NCI-H1417 (cell line): ENCODE measurements around the gene PANK4.
A peak's percentile ranks its signal among the peaks of the same experiment; 100 is the strongest.

ENCODE experiments used
- DNase-seq, 3 experiments: peaks; one replicate each; lab custom pipeline; 2025; lab: John Stamatoyannopoulos, UW

PANK4 gene

DNA sequence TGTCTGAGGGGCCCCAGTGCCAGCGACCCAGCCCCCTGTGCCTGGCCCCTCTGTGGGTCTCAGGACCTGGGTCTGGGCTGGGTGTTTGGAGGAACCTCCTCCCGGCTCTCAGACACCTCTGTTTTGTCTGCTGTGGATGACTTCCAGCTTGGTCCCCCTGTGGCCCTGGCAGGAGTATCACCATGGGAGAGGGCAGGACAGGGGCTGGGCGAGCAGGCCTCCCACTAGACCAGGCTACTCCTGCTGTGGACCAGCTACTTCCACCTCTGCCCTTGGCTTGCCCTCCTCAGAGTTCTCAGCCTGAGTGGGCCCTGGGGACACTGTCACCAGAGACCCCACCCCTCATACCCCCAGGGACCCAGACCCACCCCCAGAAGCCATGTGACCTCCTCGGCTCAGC is 28.5 kb downstream of the PANK4 start:
- DNase-seq: no peak

DNA sequence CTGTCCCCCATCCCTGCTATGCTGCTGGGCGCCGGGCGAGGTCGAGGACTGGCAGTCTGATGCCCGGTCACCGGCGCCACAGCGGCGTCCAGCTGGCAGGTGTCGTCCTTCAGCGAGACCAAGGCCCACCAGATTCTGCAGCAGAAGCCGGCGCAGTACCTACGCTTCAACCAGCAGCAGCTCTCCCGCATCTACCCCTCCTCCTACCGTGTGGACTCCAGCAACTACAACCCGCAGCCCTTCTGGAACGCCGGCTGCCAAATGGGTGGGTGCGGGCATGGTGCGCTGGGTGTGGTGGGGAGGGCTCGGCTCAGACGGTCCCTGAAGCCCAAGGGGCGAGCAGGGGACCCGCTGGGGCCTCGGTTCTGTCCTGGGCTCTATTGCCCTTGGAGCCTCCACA is 29.6 kb downstream of the PANK4 start:
- no peak for DNase-seq

DNA sequence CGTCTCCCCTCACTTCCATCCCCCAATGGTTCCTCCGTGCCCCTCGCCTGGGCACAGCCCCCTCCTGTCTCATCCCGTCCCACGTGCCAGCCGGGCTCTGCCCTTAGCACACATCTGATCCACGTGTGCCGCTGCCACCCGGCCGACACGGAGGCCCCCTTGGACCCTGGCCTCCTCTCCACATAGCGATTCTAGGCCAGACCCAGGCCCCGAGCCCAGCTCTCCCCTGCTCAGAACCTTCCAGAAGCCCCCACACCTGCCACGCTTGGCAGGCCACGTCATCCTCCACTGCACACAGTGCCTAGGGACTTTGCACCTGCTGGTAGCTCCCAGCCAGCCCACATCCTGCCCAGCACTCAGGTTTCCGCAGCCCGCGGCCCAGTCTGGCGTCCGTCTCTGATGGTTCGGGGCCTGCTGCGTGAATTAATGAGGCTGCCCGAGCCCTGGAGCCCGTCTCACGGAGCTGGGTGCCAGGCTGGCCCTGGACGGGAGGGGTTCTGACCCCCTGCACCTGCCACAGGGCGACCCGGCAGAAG is 30.2 kb downstream of the PANK4 start:
- no peak for DNase-seq

DNA sequence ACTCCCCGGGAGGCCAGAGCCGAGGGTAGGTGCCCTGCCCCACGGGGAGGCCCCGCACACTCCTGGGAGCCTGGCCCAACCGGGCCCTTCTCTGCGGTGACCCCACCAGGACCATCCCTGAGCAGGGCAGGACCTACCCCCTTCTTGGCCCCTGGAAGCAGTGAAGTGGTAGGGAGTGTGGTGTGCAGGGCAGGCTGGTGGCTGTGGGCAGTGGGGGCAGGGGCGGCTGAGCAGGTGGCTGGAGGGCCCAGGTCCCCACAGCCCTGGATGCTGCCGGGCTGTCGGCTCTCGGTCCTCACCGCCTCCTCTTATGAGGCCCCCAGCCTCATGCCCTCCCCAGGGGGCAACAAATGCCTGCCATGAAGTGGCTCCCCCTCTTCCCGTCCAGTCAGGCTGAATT is 30.9 kb downstream of the PANK4 start:
- no peak for DNase-seq

DNA sequence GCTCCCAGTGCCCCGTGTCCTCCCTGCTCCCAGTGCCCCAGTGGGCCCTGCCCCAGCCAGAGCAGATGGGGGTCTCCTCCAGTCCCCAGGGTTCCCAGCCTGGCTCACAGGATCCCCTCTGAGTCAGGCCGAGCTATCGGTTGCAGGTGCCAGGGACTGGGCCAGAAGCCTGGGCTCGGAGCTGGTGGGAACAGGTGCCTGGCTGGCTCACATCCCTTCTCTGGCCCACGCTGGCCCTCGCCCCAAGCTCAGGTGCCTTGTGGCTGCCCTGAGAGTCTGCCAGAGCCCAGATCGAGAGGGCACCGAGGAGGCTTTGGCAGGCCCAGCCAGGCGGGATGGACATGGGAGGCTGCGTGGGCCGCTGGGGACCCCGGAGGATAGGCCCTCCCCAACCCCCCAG is 31.4 kb downstream of the PANK4 start:
- no peak for DNase-seq

DNA sequence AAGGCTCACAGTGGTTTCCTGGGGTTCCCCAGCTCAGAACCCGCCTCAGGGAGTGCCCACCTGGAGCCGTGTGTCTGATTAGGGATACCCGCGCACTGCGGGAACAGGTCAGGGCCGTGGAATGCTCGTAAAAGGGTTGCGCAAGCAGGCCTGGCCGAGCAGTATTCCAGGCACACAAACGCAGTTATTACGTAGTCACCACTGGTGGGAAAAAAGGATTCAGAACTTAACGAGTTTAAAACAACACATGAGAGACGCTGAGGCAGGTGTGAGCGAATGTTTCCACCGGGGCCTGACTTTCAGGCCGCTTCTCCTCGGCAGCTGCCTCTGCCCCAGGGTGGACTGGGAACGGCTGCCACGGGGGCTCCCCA is 32.1 kb downstream of the PANK4 start:
- no peak for DNase-seq

DNA sequence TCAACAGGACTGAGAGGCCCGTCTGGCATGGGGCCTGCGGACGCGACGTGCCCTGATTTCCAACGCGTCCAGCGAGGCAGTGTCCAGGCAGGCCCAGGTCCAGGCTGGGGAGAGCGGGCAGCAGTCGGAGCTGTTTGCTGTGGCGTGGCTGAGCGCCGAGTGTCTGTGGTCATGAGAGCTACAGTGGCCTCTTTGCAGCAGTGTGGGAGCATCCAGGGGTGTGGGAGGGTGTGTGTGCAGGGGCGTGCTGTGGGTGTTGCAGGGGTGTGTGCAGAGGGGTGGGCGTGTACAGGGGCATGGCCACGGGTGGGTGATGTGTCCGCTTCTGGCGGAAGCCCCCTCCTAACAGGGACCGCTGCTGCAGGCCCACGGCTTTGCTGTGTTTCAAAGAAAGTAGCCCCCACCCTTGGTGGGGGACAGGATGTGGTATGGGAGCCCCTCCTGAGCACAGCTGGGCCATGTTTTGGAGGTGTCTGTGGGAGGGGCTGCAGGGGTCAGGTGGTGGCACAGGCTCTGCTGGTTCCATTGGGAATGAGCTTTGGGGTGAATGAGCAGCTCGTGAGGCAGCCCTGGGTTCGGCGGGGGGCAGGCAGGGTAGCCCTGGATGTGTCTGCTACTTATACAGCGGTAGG is 32.6 kb downstream of the PANK4 start:
- DNase-seq: no peak

DNA sequence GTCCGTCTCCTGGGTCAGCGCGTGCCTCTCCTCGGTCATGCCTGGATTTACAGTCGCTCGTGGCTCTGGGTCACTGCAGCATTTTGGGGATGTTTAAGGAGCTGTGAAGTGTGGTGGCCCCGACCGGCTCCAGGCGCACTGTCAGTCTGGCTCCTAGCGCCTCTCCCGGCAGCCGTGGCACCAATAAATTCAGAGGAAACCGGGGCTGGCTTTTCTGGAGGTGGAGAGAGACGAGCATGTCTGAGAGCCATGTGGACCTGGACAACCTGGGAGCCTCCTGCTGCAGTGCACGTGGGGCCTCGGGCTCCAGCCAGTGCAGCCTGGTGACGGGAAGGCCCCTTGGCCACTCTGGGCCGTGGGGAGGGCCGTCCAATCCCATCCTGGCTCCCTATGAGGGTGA is 33.2 kb downstream of the PANK4 start:
- DNase-seq: no peak

DNA sequence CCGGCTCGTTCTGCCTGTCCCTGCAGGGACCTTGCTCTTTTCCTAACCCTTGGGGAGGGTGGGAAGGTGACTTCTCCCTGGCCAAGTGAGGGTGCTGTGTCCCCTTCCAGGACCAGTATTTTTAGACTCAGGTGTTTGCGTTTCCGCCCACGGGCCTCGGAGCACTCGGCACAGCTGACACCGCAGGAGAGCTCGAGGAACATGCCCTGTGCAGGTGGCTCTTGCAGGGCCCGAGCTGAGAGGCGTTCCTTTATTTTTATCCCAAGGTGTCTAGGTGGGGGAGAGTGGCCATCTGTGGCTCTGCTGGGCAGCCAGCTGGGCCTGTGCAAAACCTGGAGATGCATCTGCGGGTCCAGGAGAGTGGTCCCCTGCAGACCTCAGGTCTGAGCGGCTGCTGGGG is 34.3 kb downstream of the PANK4 start:
- peak in 2 of 3 experiments; percentile 27 to 61 for DNase-seq

DNA sequence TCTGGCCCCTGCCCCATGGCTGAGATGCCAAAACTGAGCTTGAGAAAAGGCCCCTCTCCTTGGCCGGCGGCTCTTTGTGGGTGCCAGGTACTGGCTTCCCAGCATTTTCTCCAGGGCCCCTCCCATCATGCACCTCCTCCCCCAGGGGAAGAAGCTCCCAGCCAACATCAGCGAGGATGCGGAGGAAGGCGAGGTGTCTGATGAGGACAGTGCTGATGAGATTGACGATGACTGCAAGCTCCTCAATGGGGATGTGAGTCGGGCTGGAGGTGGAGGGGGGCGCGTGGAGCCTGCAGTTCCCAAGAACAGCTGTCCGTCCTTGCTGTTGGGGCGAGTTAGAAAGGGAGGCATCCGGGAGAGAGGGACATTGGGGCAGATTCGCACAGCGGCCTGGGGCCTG is 36.8 kb downstream of the PANK4 start:
- no peak for DNase-seq

DNA sequence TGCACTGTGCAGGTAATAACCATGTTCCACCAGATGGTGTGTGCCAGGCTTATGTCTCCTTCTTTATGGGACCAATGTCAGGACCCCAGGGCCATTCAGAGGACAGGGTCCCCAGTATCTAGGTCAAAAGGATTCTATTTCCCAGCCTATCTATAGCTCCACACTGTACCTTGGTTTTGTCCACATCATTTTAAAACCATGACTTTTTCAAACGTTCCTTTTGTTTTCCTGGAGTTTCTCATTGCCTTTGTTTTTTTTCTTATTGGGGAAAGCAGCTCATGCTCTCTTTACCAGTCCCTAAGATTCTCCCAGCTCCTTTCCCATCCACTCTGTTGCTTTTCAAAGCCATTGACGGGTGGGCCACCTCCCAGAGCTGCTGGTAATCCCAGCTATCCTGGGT is 37.7 kb downstream of the PANK4 start:
- DNase-seq: no peak

DNA sequence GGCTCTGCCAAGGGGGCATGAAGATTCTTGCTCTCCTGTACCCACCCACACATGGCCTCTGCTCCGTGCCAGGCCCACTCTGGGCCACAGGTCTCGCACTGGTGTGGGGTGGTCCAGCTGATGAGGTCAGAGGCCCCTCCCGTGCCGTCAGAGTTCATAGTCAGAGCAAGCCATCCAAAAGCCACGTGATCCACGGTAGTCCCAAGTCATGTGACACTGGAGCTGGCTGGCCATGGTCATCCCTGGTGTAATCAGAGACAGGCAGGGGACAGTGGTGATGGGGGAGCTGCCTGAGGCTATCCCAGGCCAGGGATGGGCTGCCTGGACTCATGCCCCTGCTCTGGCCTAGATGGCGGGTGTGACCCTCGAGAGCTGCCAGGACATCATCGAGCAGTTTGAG is 39.8 kb downstream of the PANK4 start:
- no peak for DNase-seq

DNA sequence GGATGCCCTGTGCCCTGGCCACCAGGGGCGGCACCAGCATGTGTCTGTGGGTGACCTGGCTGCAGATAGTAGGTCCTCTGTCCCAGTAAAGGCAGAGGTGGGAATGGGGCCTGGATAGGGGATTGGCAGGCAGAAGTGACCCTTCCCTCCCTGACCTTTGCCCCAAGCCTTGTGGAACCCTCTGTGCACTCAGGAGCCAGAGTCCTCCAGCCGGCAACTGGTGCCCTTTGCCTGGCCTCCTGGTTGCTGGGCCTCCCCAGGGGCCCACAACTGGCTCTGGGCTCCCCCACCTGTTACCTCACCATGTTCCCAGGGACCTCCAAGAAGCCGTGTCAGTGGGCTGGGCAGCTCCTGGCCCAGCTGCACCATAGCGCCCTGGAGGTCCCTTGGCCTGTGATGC is 40.4 kb downstream of the PANK4 start:
- DNase-seq: no peak

DNA sequence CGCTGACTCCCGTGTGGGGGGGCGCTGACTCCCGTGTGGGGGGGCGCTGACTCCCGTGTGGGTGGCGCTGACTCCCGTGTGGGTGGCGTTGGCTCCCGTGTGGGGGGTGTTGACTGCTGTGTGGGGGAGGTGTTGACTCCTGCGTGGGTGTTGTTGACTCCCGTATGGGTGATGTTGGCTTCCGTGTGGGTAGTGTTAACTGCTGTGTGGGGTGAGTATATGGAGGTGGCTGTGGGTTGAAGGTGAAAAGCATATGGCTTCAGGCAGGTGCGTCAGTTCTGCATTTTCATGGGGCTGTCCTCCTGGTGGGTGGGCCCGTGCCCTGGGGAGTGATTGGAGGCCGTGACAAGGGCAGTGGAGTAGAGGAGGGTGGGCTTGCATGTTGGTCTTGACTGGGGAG is 42.4 kb downstream of the PANK4 start:
- no peak for DNase-seq

DNA sequence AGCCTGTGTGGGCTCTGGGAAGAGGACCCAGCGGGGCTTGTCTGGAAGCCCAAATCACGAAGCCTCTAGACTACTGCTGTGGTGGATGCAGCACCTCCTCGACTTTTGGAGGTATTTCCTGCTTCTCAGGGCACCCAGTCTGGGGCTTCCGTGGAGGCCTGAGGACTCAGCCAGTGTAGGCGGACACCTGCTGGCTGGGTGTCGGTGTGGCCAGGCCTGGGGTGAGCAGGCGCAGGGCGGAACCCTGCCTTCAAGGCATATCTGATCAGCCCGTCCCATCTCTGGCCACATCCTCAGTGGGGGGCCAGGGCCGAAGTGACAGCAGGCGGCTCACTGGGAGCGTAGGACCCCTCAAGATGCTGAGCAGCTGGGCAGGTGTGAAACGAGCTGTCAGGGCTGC is 43.4 kb downstream of the PANK4 start:
- no peak for DNase-seq

DNA sequence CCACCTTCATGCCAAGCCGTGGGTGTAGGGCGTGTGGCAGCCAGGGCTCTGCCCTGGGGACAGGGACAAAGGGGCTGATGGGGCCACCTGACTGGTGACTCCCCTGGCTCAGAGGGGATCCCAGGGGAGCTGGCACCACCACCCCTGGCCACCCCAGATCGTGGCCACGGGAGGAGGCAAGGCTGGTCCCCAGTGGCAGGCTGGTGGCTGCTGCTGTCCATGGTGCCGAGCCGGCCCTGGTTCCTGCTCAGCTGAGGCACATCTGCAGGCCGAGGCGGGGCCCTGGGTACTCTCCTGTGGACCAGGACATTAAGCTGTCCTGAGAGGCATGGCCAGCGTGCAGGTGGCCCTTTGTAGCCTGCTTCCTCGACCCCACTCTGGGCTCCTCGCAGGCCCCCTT is 43.8 kb downstream of the PANK4 start:
- DNase-seq: no peak

DNA sequence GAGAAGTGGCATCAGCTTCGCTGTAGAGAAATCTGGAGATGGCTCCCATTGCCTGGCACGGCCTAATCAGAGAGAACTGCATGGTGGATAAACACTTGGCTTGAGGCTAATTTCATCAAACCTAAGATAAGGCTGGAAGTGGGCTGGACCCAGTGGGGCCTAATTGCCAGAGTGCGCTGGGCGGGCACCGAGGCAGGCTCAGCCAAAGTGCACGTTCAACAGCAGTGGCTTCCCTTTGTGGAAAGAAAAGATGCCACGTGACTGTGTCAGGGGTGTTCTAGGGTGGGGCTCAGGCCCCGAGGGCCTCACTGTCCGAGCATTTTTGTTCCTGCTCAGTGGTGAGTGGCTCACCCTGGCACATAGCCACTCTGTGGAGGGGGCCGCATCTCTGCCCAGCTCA is 44.5 kb downstream of the PANK4 start:
- DNase-seq: peak in 1 of 3 experiments; percentile 22

DNA sequence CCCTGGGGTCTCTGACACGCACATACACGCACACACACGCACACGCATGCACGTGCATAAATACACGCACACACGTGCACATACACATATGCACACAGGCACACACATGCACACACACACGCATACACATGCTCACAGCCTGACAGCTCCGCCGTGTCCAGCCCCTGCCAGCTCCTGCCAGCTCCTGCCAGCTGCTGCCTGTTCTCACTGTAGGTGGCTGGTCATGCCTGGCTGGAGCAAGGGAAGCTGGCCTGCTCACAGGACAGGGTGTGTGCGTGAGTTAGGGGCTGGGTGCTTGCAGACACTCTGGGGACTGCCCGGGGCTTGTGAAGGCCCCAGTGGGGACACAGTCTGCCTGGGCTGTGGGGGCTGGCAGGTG is 45.4 kb downstream of the PANK4 start:
- DNase-seq: peak in 2 of 3 experiments; percentile 57 to 74

DNA sequence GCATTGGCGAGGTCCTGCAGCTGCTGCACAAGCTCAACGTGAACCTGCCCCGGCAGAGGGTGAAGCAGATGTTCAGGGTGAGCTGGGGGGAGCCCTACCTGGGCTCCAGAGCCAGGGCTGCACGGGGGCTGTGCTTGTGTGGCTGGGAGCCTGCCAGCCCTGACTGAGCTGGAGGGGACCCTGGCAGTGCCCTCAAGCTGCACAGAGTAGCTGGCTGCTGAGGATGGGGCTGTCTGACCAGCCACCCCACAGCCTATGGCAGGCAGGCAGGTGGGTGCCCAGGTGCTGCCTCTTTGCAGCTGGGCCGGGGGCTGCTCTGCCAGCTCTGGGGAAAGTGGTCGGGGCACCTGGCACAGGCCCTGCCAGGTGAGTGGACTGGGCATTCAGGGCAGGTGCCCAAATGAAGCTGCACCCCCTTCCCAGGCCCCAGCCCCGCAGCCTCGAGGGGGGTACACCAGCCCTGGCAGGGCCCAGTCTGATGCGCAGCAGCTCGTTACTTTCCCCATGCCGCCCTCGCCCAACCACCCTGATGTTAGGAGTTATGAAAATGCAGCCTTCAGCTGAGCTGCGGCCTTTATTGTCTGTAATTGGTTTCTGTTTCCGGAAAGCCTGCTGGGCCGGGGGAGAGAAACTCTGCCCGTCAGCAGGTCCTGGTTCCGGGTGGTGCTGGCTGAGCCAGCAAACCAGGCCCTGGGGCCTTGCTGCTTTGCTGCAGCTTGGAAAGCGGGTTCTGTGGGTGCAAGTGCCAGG is 46.0 kb downstream of the PANK4 start:
- peak in 2 of 3 experiments; percentile 57 to 76 for DNase-seq

DNA sequence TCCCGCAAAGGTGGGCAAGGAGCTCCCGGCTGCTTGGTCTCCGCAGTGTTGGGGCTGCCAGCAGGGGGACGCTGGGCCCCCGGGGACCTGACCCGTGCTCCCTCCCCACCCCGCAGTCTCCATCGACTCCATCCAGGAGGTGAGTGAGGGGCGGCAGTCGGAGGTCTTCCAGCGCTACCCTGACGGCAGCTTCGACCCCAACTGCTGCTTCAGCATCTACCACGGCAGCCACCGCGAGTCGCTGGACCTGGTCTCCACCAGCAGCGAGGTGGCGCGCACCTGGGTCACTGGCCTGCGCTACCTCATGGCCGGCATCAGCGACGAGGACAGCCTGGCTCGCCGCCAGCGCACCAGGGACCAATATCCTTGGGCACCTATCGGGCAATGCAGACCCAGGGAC is 46.8 kb downstream of the PANK4 start:
- DNase-seq: no peak

DNA sequence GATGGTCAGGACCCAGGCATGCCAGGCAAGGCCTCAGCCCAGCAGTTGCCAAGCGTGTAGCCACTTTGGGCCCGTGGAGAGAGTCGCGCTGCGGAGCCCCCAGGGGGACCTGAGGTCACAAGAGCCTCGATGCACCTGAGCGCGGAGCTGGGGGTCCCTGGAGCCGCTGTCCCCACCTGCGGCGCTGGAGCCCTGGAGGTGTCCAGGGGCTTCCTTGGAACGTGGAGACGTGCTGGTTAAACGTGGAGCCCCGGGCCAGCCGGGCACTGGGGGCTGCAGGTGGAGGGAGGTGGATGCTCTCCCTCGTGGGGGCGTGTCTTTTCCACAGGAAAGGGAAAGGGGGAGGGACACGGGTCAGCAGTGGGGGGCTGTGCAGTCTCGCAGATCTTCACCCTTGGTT is 47.2 kb downstream of the PANK4 start:
- no peak for DNase-seq

DNA sequence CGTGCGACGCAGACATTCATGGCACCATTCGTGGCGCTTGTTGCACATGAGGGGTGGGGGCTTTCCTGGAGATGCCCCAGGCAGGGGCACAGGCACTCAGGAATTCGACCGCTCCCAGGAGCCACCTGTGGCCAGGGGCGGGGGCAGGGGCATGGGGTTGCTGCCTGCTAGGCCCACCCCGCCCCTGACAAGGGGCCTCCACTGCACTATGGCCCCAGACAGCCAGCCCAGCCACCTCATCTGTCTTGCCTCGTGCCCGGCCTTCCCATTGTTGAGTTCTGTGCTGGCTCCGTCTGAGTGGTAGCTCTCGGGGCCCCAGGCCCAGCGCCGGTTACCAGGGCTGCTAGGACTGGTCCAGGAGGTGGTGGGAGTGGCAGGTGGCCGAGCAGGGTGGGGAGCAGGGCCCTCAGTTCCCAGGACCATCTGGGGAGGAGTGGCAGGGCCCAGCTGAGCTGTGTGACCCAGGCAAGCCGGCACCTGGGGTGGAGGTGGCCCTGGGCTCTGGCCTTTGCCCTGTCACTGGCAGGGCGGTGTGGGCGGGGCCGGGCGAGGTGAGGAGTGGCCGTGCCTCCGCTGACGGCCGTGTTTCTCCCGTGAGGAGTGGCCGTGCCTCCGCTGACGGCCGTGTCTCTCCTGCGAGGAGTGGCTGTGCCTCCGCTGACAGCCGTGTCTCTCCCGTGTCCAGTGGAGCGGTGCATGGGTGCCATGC is 48.5 kb downstream of the PANK4 start:
- no peak for DNase-seq

DNA sequence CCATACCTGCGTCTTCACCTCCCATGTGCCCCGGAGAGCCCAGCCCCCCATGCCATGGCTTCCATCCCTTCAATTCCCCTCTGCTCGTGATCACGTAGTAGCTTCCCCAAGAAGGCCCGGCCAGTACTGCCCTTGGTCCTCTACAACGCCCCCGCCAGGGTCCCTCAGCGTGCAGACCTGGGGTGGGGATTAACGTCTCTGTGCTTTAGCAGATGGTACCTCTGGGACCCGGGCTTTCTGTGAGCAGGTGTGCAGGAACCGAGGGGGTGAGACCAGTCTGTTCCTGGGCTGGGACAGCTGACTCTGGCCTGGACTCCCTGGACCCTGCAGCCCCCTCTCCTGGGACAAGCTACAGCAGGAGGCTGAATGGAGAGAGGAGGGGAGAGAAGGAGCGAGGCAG is 49.1 kb downstream of the PANK4 start:
- DNase-seq: no peak
